ENCODE data around the gene SPATA45. TPM values are rescaled to one million over a fixed set of nuclear protein-coding genes. Genes with fewer than 3 reads are reported as not detected.
A peak's percentile ranks its signal among the peaks of the same experiment; 100 is the strongest.

Gene SPATA45
- total and polyA plus RNA-seq, 9 donors = 0.44 TPM; not detected in 8

DNA sequence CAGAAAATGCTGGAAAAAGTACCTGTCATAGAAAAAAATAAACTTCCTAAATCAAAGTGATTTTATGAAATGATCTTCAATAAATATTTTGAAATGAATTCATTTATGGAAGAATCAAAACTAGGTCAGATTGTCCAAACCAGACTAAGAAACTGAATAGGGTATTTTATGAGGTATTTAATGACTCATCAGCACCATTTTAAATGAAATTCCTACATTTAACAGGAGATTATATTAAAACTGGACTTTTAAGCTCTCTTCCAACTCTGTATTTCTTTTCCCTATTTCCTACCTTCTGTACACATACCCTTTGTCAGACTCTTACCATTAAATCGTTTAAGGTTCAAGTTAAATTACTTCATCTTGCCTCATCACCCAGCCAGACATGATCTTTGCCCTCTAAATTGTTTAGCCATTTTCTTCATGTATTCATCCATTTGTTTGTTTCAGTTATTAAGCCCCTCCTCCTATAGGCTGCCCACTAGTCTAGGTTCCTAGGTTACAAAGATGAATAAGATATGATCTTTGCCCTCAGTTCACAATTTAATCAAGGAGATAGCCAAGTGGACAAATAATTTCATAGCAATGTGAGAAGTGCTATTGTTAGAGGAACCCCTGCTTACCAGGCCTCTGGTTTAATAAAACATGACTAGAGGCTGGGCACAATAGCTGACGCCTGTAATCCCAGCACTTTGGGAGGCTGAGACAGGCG, 30.7 kb downstream of the SPATA45 start:
- Histone ChIP-seq H3K36me3 (ENCODE audit: control insufficient read depth, insufficient read depth, low read length) (no peaks in the 10 kb centered on the region), H3K27me3 (ENCODE audit: control insufficient read depth, insufficient read depth, low read length) (no peaks in the 10 kb centered on the region), H3K4me1 (ENCODE audit: control insufficient read depth, insufficient read depth, low read length) (no peaks in the 10 kb centered on the region), H3K27ac (ENCODE audit: low read length) (no peak overlapping the region), H3K9me3 (replicated peaks; ENCODE audit: control insufficient read depth, low read depth, low read length) (no peaks in the 10 kb centered on the region), H3K4me3 (ENCODE audit: low read length) (no peak overlapping the region)
- DNase-seq = no peak
- 84% methylated on average over 3 of the region's 3 CpGs for WGBS (ENCODE audit: insufficient coverage)

DNA sequence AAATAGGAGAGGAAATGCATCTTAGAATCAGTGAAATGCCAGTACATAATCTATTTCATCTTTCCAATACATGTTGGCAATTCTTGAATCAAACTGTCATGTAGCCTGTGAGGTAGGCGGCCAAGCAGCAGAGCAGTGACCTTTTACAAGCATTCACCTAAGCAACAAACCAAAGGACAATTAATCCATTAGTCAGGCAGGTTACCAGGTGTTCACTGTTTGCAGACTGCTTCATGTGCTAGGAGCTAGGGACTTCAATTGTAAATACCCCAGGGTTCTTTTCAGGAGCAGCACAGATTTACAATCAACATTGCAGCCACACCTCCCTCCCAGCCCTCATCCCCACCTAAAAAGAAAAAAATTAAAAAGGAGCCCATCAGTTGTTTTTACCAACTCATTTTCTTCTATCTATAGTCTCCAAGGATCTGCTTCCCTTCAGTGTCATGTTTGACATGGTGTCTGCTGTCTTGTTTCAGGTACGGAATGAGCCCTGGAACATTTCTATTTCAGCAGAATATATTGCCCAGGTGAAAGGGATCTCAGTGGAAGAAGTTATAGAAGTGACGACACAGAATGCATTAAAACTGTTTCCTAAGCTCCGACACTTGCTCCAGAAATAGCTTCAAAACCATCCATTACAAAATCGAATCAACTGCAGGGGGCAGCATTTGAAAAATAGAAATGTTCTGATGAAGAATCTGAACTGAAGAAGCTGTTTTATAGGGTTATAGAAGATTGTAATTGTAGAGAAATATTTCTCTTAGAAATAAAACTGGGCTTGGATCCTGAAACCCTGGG, 32.7 kb downstream of the SPATA45 start:
- no peaks in the 10 kb centered on the region for H3K4me1 ChIP-seq (ENCODE audit: control insufficient read depth, insufficient read depth, low read length)
- WGBS (ENCODE audit: insufficient coverage) = 78% methylated on average over 1 of the region's 5 CpGs
- no peaks in the 10 kb centered on the region for H3K27me3 ChIP-seq (ENCODE audit: control insufficient read depth, insufficient read depth, low read length)
- no peaks in the 10 kb centered on the region for H3K36me3 ChIP-seq (ENCODE audit: control insufficient read depth, insufficient read depth, low read length)
- no peaks in the 10 kb centered on the region for H3K9me3 ChIP-seq (replicated peaks; ENCODE audit: control insufficient read depth, low read depth, low read length)
- no peak overlapping the region for H3K27ac ChIP-seq (ENCODE audit: low read length)
- peak; percentile 62 for DNase-seq
- H3K4me3 ChIP-seq (ENCODE audit: low read length) = no peak overlapping the region

DNA sequence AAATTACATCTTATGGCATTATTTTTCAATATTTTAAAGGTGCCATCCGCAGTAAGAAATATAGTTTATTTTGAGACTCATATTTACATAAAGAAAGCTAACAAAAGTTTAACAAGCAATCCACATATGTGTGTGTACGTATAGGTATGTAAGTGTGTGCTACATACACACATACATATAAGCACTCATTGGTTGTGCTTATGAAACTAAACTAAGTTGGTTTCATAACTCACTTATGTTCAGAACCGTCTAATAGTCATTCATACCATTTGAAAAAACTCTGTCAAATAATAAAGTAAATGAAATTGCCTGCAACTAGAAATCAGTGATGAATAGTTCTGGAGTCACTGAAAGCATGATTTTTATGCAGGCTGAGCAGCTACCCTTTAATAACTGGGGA, 41.7 kb downstream of the SPATA45 start:
- WGBS (ENCODE audit: insufficient coverage) = no CpG with 5 or more reads among the region's 3 CpGs
- H3K4me3 ChIP-seq (ENCODE audit: low read length) = no peak overlapping the region
- no peaks in the 10 kb centered on the region for H3K27me3 ChIP-seq (ENCODE audit: control insufficient read depth, insufficient read depth, low read length)
- no peaks in the 10 kb centered on the region for H3K9me3 ChIP-seq (replicated peaks; ENCODE audit: control insufficient read depth, low read depth, low read length)
- H3K36me3 ChIP-seq (ENCODE audit: control insufficient read depth, insufficient read depth, low read length) = peaks cover 2% of the 10 kb centered on the region
- no peak for DNase-seq
- no peaks in the 10 kb centered on the region for H3K4me1 ChIP-seq (ENCODE audit: control insufficient read depth, insufficient read depth, low read length)
- H3K27ac ChIP-seq (ENCODE audit: low read length) = no peak overlapping the region

DNA sequence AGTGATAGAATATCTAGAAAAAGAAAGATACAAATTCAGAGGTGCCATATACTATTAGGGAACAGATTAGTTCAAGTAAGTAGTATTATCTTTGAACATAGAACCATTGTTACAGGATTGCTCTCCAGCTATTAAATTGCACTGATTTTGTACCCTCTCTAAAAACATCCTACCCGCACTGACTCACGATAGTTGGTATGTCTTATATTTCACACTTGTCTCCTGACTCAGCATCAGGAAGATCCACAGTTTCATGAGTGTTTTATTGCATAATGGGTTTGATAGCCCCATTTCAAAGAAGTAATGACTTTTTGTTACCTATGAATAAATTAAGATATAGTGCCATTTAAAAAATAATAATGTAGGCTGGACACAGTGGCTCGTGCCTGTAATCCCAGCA, 49.8 kb downstream of the SPATA45 start:
- no peaks in the 10 kb centered on the region for H3K27me3 ChIP-seq (ENCODE audit: control insufficient read depth, insufficient read depth, low read length)
- H3K36me3 ChIP-seq (ENCODE audit: control insufficient read depth, insufficient read depth, low read length) = peaks cover 5% of the 10 kb centered on the region
- no CpG with 5 or more reads among the region's 3 CpGs for WGBS (ENCODE audit: insufficient coverage)
- DNase-seq = no peak
- H3K9me3 ChIP-seq (replicated peaks; ENCODE audit: control insufficient read depth, low read depth, low read length) = no peaks in the 10 kb centered on the region
- H3K27ac ChIP-seq (ENCODE audit: low read length) = no peak overlapping the region
- no peak overlapping the region for H3K4me3 ChIP-seq (ENCODE audit: low read length)
- H3K4me1 ChIP-seq (ENCODE audit: control insufficient read depth, insufficient read depth, low read length) = peaks cover 2% of the 10 kb centered on the region

DNA sequence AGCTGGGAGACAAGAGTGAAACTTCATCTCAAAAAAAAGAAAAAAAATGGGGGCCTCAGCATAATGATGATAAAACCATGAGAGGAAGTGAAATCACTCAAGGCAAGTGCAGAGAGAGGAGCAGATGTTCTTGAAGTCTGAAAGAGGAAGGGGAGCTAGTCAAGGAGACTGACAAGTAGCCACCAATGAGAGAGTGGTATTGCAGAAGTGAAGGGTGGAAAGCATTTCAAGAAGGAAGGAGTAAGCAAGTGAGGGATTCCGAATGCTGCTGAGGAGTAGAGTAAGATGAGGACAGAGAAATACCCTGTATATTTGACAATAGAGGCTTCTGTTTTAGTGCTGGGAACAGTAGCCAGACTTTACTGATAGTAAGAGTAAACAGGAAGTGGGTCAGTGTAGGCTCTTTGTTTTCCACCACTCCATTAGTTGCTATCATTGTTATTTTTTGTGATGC, 52.9 kb downstream of the SPATA45 start:
- Histone ChIP-seq H3K4me1 (ENCODE audit: control insufficient read depth, insufficient read depth, low read length) (peaks cover 9% of the 10 kb centered on the region), H3K36me3 (ENCODE audit: control insufficient read depth, insufficient read depth, low read length) (no peaks in the 10 kb centered on the region), H3K27ac (ENCODE audit: low read length) (no peak overlapping the region), H3K9me3 (replicated peaks; ENCODE audit: control insufficient read depth, low read depth, low read length) (no peaks in the 10 kb centered on the region), H3K4me3 (ENCODE audit: low read length) (no peak overlapping the region), H3K27me3 (ENCODE audit: control insufficient read depth, insufficient read depth, low read length) (no peaks in the 10 kb centered on the region)
- 100% methylated on average over 1 of the region's 1 CpG for WGBS (ENCODE audit: insufficient coverage)
- peak; percentile 73 for DNase-seq

DNA sequence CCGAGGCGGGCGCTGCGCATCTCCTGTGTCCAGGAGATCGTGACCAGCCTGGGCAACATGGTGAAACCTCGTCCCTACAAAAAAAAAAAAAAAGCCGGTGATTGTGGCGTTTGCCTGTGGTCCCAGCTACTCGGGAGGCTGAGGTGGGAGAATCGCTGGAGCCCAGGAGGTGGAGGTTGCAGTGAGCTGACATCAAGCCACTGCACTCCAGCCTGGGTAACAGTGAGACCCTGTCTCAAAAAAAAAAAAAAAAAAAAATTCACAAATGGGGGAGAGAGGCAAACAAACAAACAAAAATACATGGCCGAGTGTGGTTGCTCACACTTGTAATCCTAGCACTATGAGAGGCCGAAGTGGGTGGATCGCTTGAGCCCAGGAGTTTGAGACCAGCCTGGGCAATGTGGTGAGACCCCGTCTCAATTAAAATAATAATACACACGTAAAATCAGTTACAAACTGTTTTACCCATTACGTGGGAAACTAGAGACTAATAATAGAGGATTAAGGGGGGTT, 55.0 kb downstream of the SPATA45 start:
- H3K27me3 ChIP-seq (ENCODE audit: control insufficient read depth, insufficient read depth, low read length) = no peaks in the 10 kb centered on the region

DNA sequence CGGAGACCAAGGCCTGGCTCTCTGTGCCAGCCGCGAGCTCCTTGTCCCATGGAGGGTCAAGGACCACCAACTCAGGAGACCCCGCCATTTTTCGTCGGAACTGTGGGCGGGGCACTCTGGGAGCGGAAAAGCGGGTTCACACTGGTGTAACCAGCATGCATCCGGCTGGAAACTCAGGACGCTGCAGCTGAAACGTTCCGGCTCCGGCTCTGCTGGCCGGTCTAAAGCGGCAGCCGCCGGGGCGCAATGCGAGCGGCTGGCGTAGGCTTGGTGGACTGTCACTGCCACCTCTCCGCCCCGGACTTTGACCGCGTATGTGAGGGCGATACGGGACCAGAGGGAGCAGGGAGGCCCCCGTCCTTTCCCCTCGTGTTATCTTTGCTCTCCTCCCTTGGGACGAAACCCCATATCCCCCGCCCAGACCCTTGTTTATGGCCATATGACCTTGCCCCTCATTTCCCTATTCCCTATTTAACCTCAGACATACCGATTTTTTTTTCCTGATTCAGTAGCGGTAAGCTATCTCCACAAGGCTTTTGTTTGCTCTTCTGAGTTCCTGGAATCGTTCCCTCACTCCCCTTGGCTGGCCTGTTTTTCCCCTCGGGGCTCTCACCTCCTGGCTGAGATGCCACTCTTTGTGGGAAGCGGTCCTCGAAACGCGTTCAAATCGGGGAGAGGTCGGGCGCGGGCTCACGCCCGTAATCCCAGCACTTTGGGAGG, 55.6 kb downstream of the SPATA45 start, which contains the start of the genes NSL1 and TATDN3:
NSL1 (minus strand) TSS at position 102 of the 720 bp plus-strand sequence; CDS start at position 88, 14 bp downstream.
TATDN3 (plus strand) TSS at position 219 of the 720 bp plus-strand sequence; CDS start at position 247, 28 bp downstream.
- H3K27ac ChIP-seq (ENCODE audit: low read length) = peak within 1 kb of the TSS; percentile 97
- no peaks in the 10 kb centered on the region for H3K27me3 ChIP-seq (ENCODE audit: control insufficient read depth, insufficient read depth, low read length)
- DNase-seq = peak; percentile 97
- peak within 1 kb of the TSS; percentile 89 for H3K4me3 ChIP-seq (ENCODE audit: low read length)
- H3K4me1 ChIP-seq (ENCODE audit: control insufficient read depth, insufficient read depth, low read length) = peaks cover 9% of the 10 kb centered on the region
- H3K9me3 ChIP-seq (replicated peaks; ENCODE audit: control insufficient read depth, low read depth, low read length) = no peaks in the 10 kb centered on the region
- H3K36me3 ChIP-seq (ENCODE audit: control insufficient read depth, insufficient read depth, low read length) = peaks cover 1% of the 10 kb centered on the region
- WGBS (ENCODE audit: insufficient coverage) = under 1% methylated on average over 46 of the region's 46 CpGs

More for the DNA sequence above, 55.0 kb downstream of the SPATA45 start:
- no peaks in the 10 kb centered on the region for H3K9me3 ChIP-seq (replicated peaks; ENCODE audit: control insufficient read depth, low read depth, low read length)
- peak overlapping the region; percentile 89 for H3K4me3 ChIP-seq (ENCODE audit: low read length)
- H3K27ac ChIP-seq (ENCODE audit: low read length) = peak overlapping the region; percentile 97
- H3K4me1 ChIP-seq (ENCODE audit: control insufficient read depth, insufficient read depth, low read length) = peaks cover 9% of the 10 kb centered on the region
- no peaks in the 10 kb centered on the region for H3K36me3 ChIP-seq (ENCODE audit: control insufficient read depth, insufficient read depth, low read length)
- 16% methylated on average over 5 of the region's 16 CpGs for WGBS (ENCODE audit: insufficient coverage)
- no peak for DNase-seq

DNA sequence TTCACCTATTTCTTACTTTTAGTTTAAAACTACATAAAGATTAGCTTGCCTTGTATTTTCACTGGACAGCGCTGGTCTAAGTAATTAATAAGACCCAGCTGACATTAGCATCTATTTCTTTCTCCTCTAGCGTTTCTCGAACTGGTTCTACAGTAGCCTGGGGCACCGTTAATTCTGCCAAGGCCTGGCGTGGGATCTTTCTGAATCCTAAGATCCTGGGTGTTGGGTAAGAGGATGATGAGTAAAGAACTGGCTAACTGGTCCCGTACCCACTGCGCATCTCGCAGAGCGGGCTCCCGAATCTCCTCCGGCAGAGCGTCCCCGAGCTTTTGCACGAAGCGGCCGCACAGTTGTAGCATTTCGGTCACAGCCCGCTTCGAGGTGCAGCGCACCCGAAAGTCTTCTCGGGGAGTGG, 56.2 kb downstream of the SPATA45 start:
- peaks cover 7% of the 10 kb centered on the region for H3K36me3 ChIP-seq (ENCODE audit: control insufficient read depth, insufficient read depth, low read length)
- peak overlapping the region; percentile 97 for H3K27ac ChIP-seq (ENCODE audit: low read length)
- H3K4me1 ChIP-seq (ENCODE audit: control insufficient read depth, insufficient read depth, low read length) = peaks cover 9% of the 10 kb centered on the region
- no peak for DNase-seq
- H3K9me3 ChIP-seq (replicated peaks; ENCODE audit: control insufficient read depth, low read depth, low read length) = no peaks in the 10 kb centered on the region
- no peaks in the 10 kb centered on the region for H3K27me3 ChIP-seq (ENCODE audit: control insufficient read depth, insufficient read depth, low read length)
- WGBS (ENCODE audit: insufficient coverage) = under 1% methylated on average over 17 of the region's 22 CpGs
- H3K4me3 ChIP-seq (ENCODE audit: low read length) = peak overlapping the region; percentile 89

DNA sequence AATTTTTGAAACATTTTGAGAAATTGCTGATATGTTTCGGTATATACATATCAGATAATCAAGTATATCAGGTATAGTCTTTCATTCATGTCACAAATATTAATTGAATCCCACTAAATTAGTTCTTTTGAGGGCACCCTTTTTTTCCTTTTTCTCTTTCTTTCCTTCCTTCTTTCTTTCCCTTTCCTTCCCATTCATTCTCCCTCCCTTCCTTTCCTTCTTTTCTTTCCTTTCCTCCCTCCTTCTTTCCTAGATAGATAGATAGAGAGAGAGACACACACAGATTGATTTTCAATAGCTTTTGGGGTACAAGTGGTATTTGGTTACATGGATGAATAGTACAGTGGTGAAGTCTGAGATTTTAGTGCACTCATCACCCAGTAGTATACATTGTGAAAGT, 61.6 kb downstream of the SPATA45 start:
- Histone ChIP-seq H3K4me1 (ENCODE audit: control insufficient read depth, insufficient read depth, low read length) (peaks cover 1% of the 10 kb centered on the region), H3K4me3 (ENCODE audit: low read length) (no peak overlapping the region), H3K9me3 (replicated peaks; ENCODE audit: control insufficient read depth, low read depth, low read length) (no peaks in the 10 kb centered on the region), H3K27ac (ENCODE audit: low read length) (no peak overlapping the region), H3K27me3 (ENCODE audit: control insufficient read depth, insufficient read depth, low read length) (no peaks in the 10 kb centered on the region), H3K36me3 (ENCODE audit: control insufficient read depth, insufficient read depth, low read length) (peaks cover 14% of the 10 kb centered on the region)
- WGBS (ENCODE audit: insufficient coverage) = no CpG with 5 or more reads among the region's 1 CpG
- no peak for DNase-seq
